NCI-H2196 (cell line): Measurements from ENCODE around the gene EFNB3.

Source experiments
- DNase-seq: peaks from one replicate; lab custom pipeline; 2025; ENCODE audit not compliant: unreplicated experiment; lab: John Stamatoyannopoulos, UW

The EFNB3 gene, protein sequence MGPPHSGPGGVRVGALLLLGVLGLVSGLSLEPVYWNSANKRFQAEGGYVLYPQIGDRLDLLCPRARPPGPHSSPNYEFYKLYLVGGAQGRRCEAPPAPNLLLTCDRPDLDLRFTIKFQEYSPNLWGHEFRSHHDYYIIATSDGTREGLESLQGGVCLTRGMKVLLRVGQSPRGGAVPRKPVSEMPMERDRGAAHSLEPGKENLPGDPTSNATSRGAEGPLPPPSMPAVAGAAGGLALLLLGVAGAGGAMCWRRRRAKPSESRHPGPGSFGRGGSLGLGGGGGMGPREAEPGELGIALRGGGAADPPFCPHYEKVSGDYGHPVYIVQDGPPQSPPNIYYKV

GRCh38 chr17:7704601-7705268, at the start of gene EFNB3:
Gene EFNB3 (plus strand): TSS chr17:7705202. CDS start chr17:7705599, 397 bp downstream.
- DNase-seq = peak; percentile 39

DNA sequence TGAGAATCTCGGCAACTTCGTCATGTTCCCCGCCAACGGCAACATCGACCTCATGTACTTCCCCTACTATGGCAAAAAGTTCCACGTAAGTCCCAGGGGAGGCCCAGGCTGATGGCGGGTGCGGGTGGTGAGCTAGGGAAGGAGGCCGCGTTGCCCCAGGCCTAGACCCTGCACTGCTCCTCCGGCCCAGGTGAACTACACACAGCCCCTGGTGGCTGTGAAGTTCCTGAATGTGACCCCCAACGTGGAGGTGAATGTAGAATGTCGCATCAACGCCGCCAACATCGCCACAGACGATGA, 49.5 kb upstream of the EFNB3 start:
- DNase-seq = no peak

- DNase-seq = no peak
These were observed 47.9 kb upstream of the EFNB3 start for GRCh38 chr17:7656958-7657609.

GRCh38 chr17:7667656-7668406, 37.2 kb upstream of the EFNB3 start:
- DNase-seq = no peak

GRCh38 chr17:7668482-7668881, 36.5 kb upstream of the EFNB3 start:
- DNase-seq = no peak

DNA sequence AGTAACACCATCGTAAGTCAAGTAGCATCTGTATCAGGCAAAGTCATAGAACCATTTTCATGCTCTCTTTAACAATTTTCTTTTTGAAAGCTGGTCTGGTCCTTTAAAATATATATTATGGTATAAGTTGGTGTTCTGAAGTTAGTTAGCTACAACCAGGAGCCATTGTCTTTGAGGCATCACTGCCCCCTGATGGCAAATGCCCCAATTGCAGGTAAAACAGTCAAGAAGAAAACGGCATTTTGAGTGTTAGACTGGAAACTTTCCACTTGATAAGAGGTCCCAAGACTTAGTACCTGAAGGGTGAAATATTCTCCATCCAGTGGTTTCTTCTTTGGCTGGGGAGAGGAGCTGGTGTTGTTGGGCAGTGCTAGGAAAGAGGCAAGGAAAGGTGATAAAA, 31.8 kb upstream of the EFNB3 start:
- DNase-seq = no peak

GRCh38 chr17:7674934-7675333, 30.1 kb upstream of the EFNB3 start:
- no peak for DNase-seq

DNA sequence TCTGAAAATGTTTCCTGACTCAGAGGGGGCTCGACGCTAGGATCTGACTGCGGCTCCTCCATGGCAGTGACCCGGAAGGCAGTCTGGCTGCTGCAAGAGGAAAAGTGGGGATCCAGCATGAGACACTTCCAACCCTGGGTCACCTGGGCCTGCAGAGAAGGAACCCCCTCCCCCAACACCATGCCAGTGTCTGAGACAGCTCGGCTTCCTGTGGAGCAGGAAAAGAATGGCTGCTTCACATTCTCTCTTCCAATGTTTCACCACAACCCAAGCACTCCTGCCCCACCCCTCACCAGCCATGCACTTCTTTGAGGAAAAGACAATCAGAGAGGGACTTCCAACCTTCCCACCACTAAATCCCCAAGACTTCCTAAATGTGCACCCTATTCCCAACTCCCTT, 28.5 kb upstream of the EFNB3 start:
- DNase-seq = no peak

GRCh38 chr17:7677388-7678067, 27.5 kb upstream of the EFNB3 start:
- no peak for DNase-seq

GRCh38 chr17:7684851-7685532, 20.0 kb upstream of the EFNB3 start:
- DNase-seq = no peak

DNA sequence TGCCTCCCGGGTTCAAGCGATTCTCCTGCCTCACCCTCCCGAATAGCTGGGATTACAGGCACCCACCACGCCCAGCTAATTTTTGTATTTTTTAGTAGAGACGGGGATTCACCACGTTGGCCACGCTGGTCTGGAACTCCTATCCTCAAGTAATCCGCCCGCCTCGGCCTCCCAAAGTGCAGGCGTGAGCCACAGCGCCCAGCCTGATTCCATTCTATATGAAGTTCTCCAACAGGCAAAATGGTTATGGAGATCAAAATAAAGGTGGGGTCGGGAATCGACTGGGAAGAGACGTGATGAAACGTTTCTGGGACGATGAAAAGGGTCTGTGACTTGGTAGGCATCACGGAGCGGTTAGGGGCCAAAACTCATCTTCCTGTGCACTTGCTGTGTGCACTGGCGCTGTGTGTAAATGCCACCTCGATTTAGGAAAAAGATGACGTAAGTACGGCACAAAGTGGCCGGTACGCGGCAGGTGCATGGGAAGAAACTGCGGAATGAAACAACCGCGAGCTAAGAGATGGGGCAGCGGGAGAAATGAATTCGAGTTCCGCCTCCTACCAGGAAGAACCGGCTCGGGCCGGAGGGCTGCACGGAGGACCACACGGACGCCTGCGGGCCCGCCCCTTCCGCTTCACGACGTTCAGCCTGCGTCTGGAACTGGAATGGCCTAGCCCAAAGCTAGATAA, 19.3 kb upstream of the EFNB3 start:
- peak; percentile 76 for DNase-seq

DNA sequence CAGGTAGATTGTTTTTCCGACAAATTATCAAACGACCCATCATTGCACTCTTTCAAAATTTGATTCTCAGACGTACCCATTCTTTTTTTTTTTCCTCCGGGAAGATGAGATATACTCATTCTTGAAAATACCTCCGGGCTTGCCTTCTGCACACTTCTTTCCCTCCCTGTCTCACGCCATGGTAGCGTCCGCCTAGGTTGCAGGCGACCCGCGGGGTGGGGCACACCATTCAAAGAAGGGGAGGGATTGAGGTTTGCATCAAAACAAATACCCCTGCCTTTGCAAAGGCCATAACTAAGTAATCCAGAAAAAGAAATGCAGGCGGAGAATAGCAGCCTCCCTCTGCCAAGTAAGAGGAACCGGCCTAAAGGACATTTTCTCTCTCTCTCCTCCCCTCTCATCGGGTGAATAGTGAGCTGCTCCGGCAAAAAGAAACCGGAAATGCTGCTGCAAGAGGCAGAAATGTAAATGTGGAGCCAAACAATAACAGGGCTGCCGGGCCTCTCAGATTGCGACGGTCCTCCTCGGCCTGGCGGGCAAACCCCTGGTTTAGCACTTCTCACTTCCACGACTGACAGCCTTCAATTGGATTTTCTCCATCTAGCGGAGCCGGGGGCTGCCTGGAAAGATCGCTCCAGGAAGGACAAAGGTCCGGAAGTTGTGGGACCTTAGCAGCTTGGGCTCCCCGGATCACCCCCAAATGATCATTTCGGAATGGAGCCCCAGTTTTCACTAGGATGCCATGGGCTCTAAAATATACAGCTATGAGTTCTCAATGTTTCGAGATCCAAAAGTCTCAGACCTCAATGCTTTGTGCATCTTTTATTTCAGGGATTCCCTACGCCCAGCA, 18.6 kb upstream of the EFNB3 start:
- DNase-seq = peak; percentile 72

DNA sequence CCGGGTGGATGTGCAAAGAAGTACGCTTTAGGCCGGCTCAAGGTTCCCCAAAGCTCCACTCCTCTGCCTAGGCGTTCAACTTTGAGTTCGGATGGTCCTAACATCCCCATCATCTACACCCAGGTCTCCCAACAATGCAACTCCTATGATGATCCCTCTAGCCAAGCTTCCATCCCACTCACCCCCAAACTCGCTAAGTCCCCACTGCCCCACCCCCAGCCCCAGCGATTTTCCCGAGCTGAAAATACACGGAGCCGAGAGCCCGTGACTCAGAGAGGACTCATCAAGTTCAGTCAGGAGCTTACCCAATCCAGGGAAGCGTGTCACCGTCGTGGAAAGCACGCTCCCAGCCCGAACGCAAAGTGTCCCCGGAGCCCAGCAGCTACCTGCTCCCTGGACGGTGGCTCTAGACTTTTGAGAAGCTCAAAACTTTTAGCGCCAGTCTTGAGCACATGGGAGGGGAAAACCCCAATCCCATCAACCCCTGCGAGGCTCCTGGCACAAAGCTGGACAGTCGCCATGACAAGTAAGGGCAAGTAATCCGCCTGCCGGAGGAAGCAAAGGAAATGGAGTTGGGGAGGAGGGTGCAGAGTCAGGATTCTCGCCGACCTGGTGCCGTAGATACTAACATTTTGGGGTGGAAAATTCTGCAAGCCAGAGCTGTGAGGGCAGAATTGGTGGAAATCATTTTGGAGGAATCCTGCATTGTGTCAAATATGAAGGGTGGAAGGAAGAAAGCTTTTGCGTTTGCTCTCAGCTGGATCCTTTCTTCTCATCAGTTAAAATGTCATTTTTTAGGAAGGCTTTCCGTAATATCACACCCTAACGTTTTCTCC, 17.7 kb upstream of the EFNB3 start, which contains the start of gene TP53:
Gene TP53 (minus strand): TSS at position 419 of the 836 bp plus-strand sequence. CDS start 10,896 bp downstream, outside the sequence.
- DNase-seq = peak; percentile 78

DNA sequence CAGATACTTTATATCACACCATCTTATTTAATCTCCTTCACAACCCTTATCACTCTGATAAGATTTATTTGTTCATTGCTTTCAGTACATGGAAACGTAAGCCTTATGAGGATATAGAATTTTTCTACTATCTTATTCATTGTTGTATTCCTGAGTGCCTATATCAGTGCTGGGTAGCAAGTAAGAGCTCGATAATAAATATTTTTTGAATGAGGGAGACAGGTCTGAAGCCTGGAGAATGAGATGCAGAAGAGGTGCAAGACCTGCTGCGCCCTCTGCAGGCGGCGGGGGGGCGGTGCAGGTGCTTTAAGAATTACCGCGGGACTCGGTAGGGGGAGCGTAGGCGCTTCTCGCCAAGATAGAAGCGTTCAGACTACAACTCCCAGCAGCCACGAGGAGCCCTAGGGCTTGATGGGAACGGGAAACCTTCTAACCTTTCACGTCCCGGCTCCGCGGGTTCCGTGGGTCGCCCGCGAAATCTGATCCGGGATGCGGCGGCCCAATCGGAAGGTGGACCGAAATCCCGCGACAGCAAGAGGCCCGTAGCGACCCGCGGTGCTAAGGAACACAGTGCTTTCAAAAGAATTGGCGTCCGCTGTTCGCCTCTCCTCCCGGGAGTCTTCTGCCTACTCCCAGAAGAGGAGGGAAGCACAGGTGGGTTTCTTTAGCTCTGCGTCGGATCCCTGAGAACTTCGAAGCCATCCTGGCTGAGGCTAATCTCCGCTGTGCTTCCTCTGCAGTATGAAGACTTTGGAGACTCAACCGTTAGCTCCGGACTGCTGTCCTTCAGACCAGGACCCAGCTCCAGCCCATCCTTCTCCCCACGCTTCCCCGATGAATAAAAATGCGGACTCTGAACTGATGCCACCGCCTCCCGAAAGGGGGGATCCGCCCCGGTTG, 16.8 kb upstream of the EFNB3 start, which contains the start of gene WRAP53:
Gene WRAP53 (plus strand): TSS at position 570 of the 900 bp plus-strand sequence. CDS start 172 bp downstream, at position 742.
- peak; percentile 89 for DNase-seq

GRCh38 chr17:7688808-7689316, 16.1 kb upstream of the EFNB3 start:
- DNase-seq = no peak

DNA sequence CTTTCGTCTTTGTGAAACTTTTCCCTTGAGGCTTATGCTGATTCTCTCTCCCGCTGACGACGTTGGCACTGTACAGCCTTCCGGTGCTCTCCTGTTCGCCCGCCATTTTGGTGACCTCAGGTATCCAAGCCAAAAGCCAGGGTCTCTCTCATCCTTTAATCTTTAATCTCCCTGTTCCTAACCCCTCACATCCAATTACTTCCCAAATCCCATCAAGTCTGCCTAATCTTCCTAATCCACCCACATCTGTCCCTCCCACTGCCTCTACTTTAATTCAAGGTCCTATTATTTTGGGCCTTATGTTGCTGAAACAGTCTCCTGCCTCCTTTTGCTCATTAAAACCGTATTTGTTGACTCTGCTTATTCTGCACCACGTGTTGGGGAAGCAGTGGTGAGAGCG, 9.4 kb upstream of the EFNB3 start:
- no peak for DNase-seq
